SJSA1 (cell line): ENCODE measurements around the gene ZNF556. TPM values are rescaled to one million over a fixed set of nuclear protein-coding genes. Genes with fewer than 3 reads are reported as not detected.

ENCODE experiments used
- DNase-seq, 2 experiments: peaks; one replicate each; pipeline ENCODE4 v3.0.0-alpha.2; 2015 to 2020; ENCODE audit warnings: low spot score in 2 of 2, low read depth in 1 of 2
- H3K27ac ChIP-seq: fragments of 250-450 bp; sonication (Bioruptor Pico); 2 replicates; pipeline ENCODE4 v1.5.1; 2020; ENCODE audit warnings: mild to moderate bottlenecking, moderate library complexity
- H3K27me3 ChIP-seq: fragments of 250-450 bp; sonication (Bioruptor Pico); replicated peaks from 2 replicates; pipeline ENCODE4 v1.5.1; 2020; ENCODE audit warnings: mild to moderate bottlenecking, moderate library complexity
- H3K36me3 ChIP-seq: fragments of 250-450 bp; sonication (Bioruptor Pico); 2 replicates; pipeline ENCODE4 v1.5.1; 2020; ENCODE audit warnings: mild to moderate bottlenecking
- H3K4me1 ChIP-seq: fragments of 250-450 bp; sonication (Bioruptor Pico); replicated peaks from 2 replicates; pipeline ENCODE4 v1.6.1; 2021; ENCODE audit warnings: mild to moderate bottlenecking
- H3K4me3 ChIP-seq: fragments of 250-450 bp; sonication (Bioruptor Pico); 2 replicates; pipeline ENCODE4 v1.5.1; 2020; ENCODE audit warnings: mild to moderate bottlenecking
- H3K9me3 ChIP-seq: fragments of 250-450 bp; sonication (Bioruptor Pico); replicated peaks from 2 replicates; pipeline ENCODE4 v1.5.1; 2020; ENCODE audit warnings: mild to moderate bottlenecking
- total RNA-seq: library from RNA; depleted of rRNA; stranded (reverse); fragments of >200 nt; shearing (Covaris generic); gene quantifications from 2 replicates; pipeline ENCODE4 v1.2.3, GENCODE V29; 2014

ZNF556 gene
- total RNA-seq, 1 experiment from 2014 or later: 0.08 TPM

DNA sequence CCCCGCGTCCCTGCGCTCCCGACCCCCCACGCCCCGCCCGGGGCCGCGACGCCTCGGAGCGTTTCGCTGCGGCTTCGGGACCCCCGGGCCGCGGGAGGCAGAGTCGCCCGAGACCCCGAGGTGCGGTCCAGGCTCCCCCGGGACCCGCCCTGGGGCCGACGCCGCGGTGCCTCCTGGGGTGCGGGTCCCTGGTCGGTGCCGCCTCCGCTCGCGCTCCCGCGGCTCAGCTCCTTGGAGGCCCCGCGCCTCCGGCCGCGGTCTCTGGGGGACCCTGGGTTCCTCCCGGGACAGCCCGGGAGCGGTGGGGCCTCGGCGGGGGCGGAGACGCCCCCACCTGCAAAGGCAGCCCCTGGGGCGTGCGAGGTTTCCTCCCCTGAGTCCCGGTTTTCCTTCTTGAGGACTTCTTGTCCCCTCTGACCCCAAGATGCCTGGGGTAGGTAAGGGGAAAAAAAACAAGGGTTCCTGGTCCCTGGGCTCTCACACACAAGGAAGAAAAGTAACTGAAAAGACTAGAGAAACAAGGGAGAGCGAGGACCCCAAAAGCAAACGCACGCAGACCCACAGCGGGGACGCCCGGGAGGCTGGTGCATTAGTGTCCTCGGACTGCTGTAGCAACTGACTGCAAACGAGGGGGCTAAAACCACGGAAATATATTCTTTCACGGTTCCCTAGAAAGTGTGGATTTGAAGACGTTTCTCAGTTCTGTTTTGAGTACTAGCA is 25.1 kb upstream of the ZNF556 start:
- H3K27me3 ChIP-seq: no peaks in the 10 kb centered on the region
- no peak for DNase-seq
- H3K9me3 ChIP-seq: peaks cover 22% of the 10 kb centered on the region
- H3K4me1 ChIP-seq: peaks cover 11% of the 10 kb centered on the region
- peaks cover 13% of the 10 kb centered on the region for H3K36me3 ChIP-seq
- peak overlapping the region; percentile 96 for H3K4me3 ChIP-seq
- no peak overlapping the region for H3K27ac ChIP-seq

DNA sequence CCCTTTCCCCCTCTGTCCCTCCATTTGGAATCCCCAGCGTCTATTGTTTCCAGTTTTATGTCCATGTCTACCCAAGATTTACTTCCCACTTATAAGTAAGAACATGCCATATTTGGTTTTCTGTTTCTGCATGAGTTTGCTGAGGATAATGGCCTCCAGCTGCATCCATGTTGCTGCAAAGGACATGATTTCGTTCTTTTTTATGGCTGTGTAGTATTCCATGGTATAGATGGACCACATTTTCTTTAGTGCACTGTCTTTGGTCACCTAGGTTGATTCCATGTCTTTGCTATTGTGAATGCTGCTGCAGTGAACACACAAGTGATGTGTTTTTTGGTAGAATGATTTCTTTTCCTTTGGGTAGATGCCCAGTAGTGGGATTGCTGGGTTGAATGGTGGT is 22.0 kb upstream of the ZNF556 start:
- no peak for DNase-seq
- Histone ChIP-seq H3K27me3 (no peaks in the 10 kb centered on the region), H3K4me1 (peaks cover 11% of the 10 kb centered on the region), H3K36me3 (peaks cover 13% of the 10 kb centered on the region), H3K27ac (no peak overlapping the region), H3K9me3 (peaks cover 26% of the 10 kb centered on the region), H3K4me3 (no peak overlapping the region)

DNA sequence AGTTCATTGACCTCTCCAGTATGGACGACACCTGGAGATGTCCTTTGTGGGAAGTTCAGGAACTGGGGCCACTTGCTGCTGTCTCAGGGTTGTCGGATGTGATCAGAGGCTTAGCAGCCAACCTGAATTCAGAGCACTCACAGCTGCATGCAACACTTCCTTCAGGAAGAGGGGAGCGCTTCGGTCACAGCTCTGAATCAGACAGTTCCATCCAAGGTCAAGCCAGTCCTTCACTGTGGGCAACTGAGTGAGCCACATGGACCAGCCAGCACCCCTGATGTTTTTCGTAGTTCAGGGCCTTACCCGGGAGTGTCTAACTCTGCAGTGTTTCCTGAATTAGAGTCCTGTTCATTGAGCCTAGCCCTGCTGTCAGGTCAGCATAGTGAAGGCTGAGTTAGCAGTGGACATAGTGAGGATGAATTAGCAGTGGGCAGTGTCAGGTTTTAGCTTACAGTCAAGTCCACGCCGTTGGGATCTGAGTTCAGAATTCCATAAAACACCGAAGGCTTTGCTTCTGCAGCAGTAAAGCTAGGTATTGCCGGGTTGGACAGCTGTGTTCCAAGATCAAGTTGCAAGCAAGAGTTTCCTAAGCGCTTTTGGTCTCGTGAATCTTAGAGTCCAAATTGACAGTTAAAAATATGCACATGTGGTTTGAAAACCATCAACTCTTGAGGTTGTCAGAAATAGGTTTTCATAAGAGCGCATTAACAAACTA is 20.8 kb upstream of the ZNF556 start:
- DNase-seq: no peak
- Histone ChIP-seq H3K36me3 (peaks cover 15% of the 10 kb centered on the region), H3K4me3 (no peak overlapping the region), H3K4me1 (peaks cover 6% of the 10 kb centered on the region), H3K27ac (no peak overlapping the region), H3K9me3 (peaks cover 23% of the 10 kb centered on the region), H3K27me3 (no peaks in the 10 kb centered on the region)

DNA sequence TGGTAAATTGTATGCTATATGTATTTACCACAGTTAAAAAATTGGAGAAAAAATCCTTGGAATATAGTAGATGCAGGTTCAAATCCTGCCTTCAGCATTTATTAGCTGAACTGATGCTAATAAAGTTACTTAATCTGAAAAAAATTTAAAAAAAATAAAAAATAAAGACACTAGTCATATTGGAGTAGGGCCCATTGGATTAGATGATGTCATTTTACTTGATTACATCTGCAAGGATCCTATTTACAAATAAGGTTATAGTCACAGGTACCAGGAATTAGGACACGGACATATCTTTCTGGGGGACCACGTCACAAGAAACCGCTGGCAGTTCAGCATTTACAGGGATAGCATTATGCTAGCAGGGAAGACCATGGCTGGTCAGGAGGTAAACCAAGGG is 19.6 kb upstream of the ZNF556 start:
- H3K4me1 ChIP-seq: no peaks in the 10 kb centered on the region
- H3K27ac ChIP-seq: no peak overlapping the region
- peaks cover 24% of the 10 kb centered on the region for H3K9me3 ChIP-seq
- H3K36me3 ChIP-seq: peaks cover 21% of the 10 kb centered on the region
- DNase-seq: no peak
- no peaks in the 10 kb centered on the region for H3K27me3 ChIP-seq
- H3K4me3 ChIP-seq: no peak overlapping the region

DNA sequence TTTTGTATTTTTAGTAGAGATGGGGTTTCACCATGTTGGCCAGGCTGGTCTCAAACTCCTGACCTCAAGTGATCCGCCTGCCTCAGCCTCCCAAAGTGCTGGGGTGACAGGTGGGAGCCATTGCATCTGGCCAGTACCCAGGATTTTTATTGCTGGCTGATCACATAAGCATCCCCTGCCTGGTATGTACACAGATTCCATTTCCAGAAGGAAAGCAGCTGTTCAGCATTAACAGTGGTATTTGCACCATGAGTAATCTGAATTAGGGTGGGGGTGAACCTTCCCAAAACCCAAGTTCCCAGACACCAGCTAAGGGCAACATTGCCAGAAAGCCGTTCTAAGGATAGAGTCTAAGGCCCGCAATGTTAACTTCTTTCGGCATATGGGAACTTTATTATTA is 18.5 kb upstream of the ZNF556 start:
- H3K4me3 ChIP-seq: no peak overlapping the region

DNA sequence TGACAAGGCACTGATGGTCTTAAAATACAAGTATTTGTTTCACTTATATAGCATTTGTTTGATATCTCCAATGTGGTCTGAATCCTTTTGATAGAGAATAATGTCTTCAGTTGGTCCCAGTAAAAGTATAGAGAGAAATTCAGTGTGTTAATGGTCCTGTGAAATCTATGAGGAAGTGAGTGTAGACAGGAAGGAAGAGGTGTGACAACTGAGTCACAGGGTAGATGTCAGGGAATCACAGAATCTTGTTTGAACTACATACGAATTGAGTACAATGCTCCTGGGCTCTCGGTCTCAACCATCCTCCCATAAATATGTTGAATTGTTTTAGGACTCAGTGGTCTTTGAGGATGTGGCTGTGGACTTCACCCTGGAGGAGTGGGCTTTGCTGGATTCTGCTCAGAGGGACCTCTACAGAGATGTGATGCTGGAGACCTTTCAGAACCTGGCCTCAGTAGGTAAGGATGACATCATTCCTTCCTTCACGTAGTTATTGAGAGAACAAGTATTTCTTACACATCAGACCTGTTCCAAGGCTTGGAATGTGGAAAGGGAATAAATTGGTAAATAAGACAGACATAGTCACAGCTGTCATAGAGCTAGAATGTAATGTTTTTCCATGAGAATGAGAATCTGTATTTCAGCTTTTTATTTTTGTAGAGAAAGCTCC is 16.7 kb upstream of the ZNF556 start:
- H3K4me3 ChIP-seq: no peak overlapping the region
- peaks cover 50% of the 10 kb centered on the region for H3K36me3 ChIP-seq
- peaks cover 46% of the 10 kb centered on the region for H3K9me3 ChIP-seq
- no peaks in the 10 kb centered on the region for H3K27me3 ChIP-seq
- no peaks in the 10 kb centered on the region for H3K4me1 ChIP-seq
- no peak for DNase-seq
- no peak overlapping the region for H3K27ac ChIP-seq

More for the DNA sequence above, 18.5 kb upstream of the ZNF556 start:
- Histone ChIP-seq H3K4me1 (no peaks in the 10 kb centered on the region), H3K9me3 (peaks cover 35% of the 10 kb centered on the region), H3K27ac (no peak overlapping the region), H3K27me3 (no peaks in the 10 kb centered on the region), H3K36me3 (peaks cover 32% of the 10 kb centered on the region)
- DNase-seq: no peak

DNA sequence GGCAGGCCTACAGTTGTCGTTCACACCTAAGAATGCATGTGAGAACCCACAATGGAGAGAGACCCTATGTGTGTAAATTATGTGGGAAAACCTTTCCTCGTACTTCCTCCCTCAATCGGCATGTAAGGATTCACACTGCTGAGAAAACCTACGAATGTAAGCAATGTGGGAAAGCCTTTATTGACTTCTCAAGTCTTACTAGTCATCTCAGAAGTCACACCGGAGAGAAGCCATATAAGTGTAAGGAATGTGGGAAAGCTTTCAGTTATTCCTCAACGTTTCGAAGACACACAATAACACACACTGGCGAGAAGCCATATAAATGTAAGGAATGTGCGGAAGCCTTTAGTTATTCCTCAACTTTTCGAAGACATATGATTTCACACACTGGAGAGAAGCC is 14.5 kb upstream of the ZNF556 start:
- no peak overlapping the region for H3K4me3 ChIP-seq
- no peaks in the 10 kb centered on the region for H3K4me1 ChIP-seq
- no peak overlapping the region for H3K27ac ChIP-seq
- peaks cover 47% of the 10 kb centered on the region for H3K36me3 ChIP-seq
- no peaks in the 10 kb centered on the region for H3K27me3 ChIP-seq
- DNase-seq: no peak
- peaks cover 45% of the 10 kb centered on the region for H3K9me3 ChIP-seq

DNA sequence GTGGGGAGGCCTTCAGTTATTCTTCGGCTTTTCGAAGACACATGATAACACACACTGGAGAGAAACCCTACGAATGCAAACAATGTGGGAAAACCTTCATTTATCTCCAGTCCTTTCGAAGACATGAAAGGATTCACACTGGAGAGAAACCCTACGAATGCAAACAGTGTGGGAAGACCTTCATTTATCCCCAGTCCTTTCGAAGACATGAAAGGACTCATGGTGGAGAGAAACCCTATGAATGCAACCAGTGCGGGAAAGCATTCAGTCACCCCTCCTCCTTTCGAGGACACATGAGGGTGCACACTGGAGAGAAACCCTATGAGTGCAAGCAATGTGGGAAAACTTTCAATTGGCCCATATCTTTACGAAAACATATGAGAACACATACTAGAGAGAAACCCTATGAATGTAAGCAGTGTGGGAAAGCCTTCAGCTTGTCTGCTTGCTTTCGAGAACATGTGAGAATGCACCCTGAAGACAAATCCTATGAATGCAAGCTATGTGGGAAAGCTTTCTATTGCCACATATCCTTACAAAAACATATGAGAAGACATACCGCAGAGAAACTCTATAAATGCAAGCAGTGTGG is 14.0 kb upstream of the ZNF556 start:
- peaks cover 47% of the 10 kb centered on the region for H3K36me3 ChIP-seq
- no peaks in the 10 kb centered on the region for H3K4me1 ChIP-seq
- H3K27ac ChIP-seq: no peak overlapping the region
- H3K9me3 ChIP-seq: peaks cover 45% of the 10 kb centered on the region
- H3K4me3 ChIP-seq: no peak overlapping the region
- H3K27me3 ChIP-seq: no peaks in the 10 kb centered on the region
- DNase-seq: no peak

DNA sequence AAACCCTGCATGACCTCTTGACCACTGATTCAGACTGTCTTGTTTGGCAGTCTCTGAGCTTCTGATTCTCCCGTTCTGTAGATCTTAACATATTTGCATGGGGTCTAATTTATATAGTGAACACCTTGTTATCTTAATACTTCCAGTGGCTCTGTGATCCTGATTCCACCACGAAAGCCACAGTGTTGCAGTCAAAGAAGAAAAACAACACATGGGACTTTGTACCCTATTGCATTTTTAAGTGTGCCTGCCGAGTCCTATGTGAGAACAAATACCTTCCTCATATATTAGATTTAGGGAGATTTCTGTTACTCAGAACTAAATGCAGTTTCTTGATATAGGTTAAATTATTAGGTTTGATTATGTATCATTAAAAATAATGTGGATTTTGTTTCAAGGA is 12.3 kb upstream of the ZNF556 start:
- Histone ChIP-seq H3K9me3 (peaks cover 43% of the 10 kb centered on the region), H3K36me3 (peaks cover 47% of the 10 kb centered on the region)

DNA sequence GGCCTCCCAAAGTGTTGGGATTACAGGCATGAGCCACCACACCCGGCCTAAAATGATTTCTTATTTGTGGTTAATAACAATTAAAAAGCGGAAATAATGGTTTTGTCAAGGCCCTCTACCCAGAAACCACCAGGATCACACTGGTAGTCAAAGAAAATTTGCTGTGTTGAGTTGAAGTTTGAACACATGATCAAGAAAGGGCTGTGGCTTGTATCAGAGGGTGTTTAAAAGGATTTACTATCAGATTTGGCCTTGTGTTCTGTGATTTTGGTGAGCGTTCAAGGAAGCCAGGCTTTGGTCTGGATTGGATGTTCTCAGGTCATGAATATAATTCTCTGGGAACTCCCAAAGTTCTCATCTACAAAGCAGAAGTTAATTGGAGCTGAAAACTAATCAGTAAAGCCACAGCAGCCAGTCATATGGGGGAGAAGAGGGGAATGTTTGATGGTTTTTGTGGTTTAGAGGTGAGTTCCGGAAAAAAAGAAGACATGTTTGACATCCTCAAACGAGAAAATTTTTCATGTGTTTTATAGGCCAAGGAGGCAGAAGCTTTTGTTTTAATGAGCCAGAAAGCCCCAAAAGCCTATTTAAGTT is 10.6 kb upstream of the ZNF556 start:
- Histone ChIP-seq H3K4me1 (no peaks in the 10 kb centered on the region), H3K27me3 (no peaks in the 10 kb centered on the region), H3K36me3 (peaks cover 42% of the 10 kb centered on the region), H3K4me3 (no peak overlapping the region), H3K9me3 (peaks cover 43% of the 10 kb centered on the region), H3K27ac (no peak overlapping the region)
- no peak for DNase-seq

More for the DNA sequence above, 12.3 kb upstream of the ZNF556 start:
- DNase-seq: no peak
- H3K27me3 ChIP-seq: no peaks in the 10 kb centered on the region
- no peaks in the 10 kb centered on the region for H3K4me1 ChIP-seq
- H3K27ac ChIP-seq: no peak overlapping the region
- H3K4me3 ChIP-seq: no peak overlapping the region

DNA sequence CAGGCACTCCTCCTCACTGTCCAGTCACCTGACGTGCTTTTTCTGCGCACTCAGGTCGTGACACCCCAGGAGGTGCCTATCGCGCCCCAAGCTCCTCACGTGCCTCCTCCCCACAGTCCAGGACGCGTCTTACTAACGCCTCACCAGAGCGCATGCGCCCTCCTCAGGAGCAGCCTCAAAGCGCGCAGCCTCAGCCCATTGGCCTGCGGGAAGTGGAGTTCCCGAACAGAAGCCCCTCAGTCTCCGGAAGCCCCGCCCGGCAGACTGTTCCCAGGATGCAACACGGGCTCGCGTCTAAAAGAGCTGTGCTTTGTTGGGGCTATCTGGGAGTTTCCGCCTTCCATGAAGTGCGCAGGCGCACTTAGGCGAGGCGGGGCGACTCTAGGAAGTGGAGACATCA is 8.3 kb upstream of the ZNF556 start:
- no peak for DNase-seq
- no peaks in the 10 kb centered on the region for H3K4me1 ChIP-seq
- no peaks in the 10 kb centered on the region for H3K27me3 ChIP-seq
- H3K4me3 ChIP-seq: no peak overlapping the region
- peaks cover 19% of the 10 kb centered on the region for H3K36me3 ChIP-seq
- H3K9me3 ChIP-seq: peaks cover 26% of the 10 kb centered on the region
- H3K27ac ChIP-seq: no peak overlapping the region

DNA sequence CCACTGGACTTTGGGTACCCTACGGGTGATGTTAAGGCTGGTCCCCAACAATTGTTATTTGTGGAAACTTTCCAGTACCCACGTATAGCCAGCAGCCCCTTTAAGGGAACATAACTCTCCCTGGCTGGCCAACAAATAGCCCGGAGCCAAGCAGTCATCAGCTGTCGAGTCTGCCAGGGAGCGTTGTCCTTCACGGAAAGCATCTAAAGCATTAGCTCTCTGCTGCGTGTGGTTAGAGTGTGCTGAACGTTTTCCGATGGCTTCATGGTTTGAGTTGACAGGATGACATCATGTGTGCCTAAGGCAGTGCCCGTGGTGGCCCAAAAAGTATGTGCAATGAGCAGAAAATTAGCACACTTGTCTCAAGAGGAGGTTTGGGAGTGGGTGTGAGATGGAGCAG is 3.3 kb upstream of the ZNF556 start:
- H3K27me3 ChIP-seq: no peaks in the 10 kb centered on the region
- H3K27ac ChIP-seq: no peak overlapping the region
- no peaks in the 10 kb centered on the region for H3K36me3 ChIP-seq
- DNase-seq: no peak
- H3K9me3 ChIP-seq: 0 out of 2 replicates have a peak, but pooled peaks cover 17% of the 10 kb centered on the region
- H3K4me3 ChIP-seq: no peak overlapping the region
- H3K4me1 ChIP-seq: no peaks in the 10 kb centered on the region

DNA sequence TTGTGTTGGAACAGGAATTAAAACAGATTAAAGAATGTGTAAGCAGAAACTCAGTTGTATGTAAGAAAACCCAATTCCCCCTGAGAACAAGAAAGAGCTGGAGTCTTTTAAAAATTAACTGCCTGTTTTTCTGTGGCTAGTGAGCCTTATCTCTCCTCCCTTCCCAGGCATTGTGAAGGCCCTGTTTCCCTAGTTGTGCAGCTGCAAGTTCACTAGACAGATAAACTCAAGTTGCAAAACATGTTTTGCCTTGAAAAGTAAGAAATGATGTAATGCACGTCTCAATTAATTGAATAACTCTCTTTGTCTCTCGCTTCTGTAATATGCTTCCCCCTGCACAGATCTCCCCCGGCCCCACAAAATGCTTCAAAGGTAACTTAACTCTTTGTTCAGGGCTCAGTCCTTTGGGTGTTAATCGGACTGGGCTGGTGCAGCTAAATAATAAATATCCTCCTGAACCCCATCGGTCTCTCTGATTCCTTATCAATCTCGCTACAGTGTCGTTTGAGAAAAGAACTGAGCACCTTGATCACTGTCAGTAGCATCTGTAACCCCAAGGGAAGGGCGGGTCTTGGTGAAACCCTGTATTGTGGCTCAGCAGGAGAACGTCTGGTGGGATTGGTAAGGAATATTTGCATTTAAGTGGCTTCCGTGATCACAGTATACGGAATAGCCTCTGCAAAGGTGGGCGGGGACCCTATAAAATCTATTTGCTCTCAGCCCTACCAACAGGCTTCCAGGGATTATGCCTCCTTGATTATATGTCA is 1.6 kb upstream of the ZNF556 start:
- no peak overlapping the region for H3K27ac ChIP-seq
- H3K36me3 ChIP-seq: no peaks in the 10 kb centered on the region
- 0 out of 2 replicates have a peak, but pooled peaks cover 11% of the 10 kb centered on the region for H3K9me3 ChIP-seq
- no peak overlapping the region for H3K4me3 ChIP-seq
- H3K4me1 ChIP-seq: no peaks in the 10 kb centered on the region
- no peaks in the 10 kb centered on the region for H3K27me3 ChIP-seq
- DNase-seq: no peak
